ENCODE data around the gene MYT1.

- TF ChIP-seq CTCF (IDR thresholded peaks at IDR 0.05; ENCODE audit: poor library complexity) = peak; percentile 35
- TF ChIP-seq EZH2 (IDR thresholded peaks at IDR 0.05; ENCODE audit: borderline replicate concordance) = no peak
These were observed 30.3 kb upstream of the MYT1 start for GRCh38 chr20:64133951-64134407.

Measured in hepatocyte (in vitro differentiated cells).